A375 (cell line): ENCODE data around the gene EIF1AX. TPM values are rescaled to one million over a fixed set of nuclear protein-coding genes. Genes with fewer than 3 reads are reported as not detected.

Experiments
- small RNA-seq: library from RNA; depleted of rRNA; stranded (forward); fragments of <200 nt; gene quantifications from one replicate; pipeline ENCODE3, GENCODE V24; 2014
- total RNA-seq: library from RNA; depleted of rRNA; stranded (reverse); fragments of >200 nt; shearing (Covaris generic); gene quantifications from 2 replicates; pipeline ENCODE4 v1.2.3, GENCODE V29; 2014; rRNA removed

The EIF1AX gene
- total RNA-seq = 43.9 and 50.4 TPM in 2 replicates

DNA sequence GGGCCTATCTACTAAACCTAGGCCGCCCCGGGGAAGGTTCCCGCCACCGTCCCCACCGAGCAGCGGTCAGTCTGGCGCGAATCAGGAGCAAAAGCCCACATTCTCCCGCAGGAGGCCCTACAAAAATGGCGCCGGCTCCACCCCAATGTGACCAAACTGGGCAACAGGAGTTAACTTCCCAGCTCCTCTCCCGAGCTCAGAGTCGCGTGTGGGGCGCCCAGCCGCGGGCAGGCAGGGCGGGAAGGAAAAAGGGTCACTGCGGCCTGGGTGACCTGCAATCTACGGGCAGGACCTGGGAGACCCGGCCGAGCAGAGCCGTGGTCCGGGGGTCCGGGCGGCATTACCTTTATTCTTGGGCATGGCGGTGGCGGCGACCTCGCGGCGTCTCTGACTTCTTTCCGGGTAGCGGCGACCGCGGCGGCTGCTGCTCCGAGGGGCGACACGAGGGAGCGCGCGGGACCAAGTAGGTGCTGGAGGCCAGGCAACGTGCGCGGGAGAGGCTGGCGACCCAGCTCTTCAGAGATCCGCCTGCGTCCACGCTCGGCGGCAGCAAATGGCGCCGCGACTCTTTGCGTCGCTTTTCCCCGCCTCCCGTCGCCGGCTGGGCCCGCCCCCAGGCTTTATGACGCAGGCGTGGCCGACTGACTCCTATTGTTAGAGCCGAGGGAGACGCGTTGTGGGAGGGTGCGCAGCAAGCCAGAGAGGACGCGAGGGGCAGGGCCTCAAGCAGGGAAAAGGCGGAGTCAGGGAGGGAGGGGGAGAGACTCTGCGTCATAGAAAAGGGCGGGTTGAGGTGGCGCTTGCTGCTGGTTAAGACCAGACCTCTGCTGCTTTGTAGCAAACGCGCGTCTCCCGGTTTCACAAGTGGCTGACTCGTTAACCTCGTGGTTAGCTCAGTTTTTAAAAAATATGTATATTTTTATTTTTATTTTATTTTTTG, at the start of gene EIF1AX:
Gene EIF1AX (minus strand): TSS at position 558 of the 940 bp plus-strand sequence. CDS start 198 bp downstream, at position 360.

GRCh38 chrX:20116577-20117240, 24.9 kb downstream of the EIF1AX start, which contains the start of gene MAP7D2:
MAP7D2 (minus strand) TSS chrX:20116907; CDS start chrX:20116879, 28 bp downstream.

Small RNA genes within 50 kb of the gene (small RNA-seq; reads per million reads assigned to genes)
- gene RF00493 (3.6 reads per million, percentile 82 among the genes with 10 or more reads in this experiment), gene RF00494 (not detected)

Other genes starting within 250 kb of the EIF1AX start
- gene BCLAF3, start 150.8 kb downstream of the EIF1AX start, total RNA-seq = 4.7 and 5.5 TPM in 2 replicates
- gene MAP7D2, start 24.9 kb downstream of the EIF1AX start, total RNA-seq = 0.03 TPM in 1 of 2 replicates, not detected in the other
- 50.2 and 56.1 TPM in 2 replicates for gene RPS6KA3, start 125.1 kb upstream of the EIF1AX start, total RNA-seq